SU-DHL-6 (cell line): ENCODE data around the gene SH2D4B.

Source experiments
- CTCF ChIP-seq: fragments of 200-600 bp; sonication (generic); IDR thresholded peaks from one replicate; pipeline ENCODE4 v1.5.1; 2017; ENCODE audit warnings: antibody characterized with exemption, mild to moderate bottlenecking, low read length, moderate library complexity; ENCODE audit not compliant: insufficient read depth, poor library complexity, severe bottlenecking
- EZH2phosphoT487 ChIP-seq: fragments of 200-600 bp; sonication (generic), shearing (Covaris generic); conservative IDR thresholded peaks from 2 replicates; pipeline ENCODE4 v1.6.1; 2018; ENCODE audit warnings: mild to moderate bottlenecking, antibody characterized with exemption, low read length, moderate library complexity, mixed read lengths

- TF ChIP-seq CTCF: no peak
- no peak for TF ChIP-seq EZH2phosphoT487
Measured at GRCh38 chr10:80611481-80612185, 73.9 kb downstream of the SH2D4B start.
